Stimulated activated CD4-positive, alpha-beta T cell treated with anti-CD3 and anti-CD28 coated beads, Interleukin-15, amount 100 ng/mL, for 1 hour (primary cell): Measurements from ENCODE around the gene DTNA.
"Not testable (repeated sequence)": the region's sequence is repeated elsewhere in the genome, so short reads cannot be mapped to it uniquely, and the experiment has no call there.

Source experiments
- DNase-seq, 2 donors: peaks; one replicate each; pipeline ENCODE4 v3.0.0-alpha.2; 2020; ENCODE audit warnings: low read depth in 1 of 2, low spot score in 1 of 2

DTNA gene

DNA sequence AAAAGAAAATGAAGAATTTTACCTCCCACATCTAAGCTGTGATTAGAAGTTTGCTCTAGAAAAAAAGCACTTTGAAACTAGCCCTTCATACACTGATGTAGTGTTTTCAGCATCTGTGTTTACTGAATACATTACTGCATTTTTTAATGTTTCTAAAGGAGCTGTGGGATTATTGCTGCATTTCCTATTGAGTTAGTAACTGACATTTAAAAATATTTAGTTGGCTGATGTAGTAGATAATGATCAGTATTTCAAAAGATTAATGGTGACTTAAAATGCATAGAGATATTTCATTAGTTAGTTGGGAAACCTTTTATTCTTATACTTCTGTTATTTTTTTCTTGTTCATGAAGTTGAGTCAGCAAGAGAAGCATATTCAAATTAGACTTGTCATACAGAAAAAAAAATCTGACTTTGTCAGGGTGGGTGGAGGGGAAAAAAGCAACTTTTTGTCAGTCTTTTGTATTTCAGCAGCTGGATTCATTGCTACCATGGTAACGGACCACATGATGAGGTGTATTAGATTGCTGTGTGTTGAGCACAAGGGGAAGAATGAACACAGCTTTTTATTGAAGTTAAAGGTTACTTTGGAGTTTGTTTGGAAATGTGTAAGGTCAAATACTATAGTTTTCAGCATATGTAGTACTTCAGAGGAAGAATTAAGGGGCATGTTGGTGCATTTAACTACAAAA, at the start of gene DTNA:
TSS of gene DTNA (plus strand) at position 549 of the 692 bp plus-strand sequence. CDS start 45,679 bp downstream, outside the sequence.
- no peak for DNase-seq

DNA sequence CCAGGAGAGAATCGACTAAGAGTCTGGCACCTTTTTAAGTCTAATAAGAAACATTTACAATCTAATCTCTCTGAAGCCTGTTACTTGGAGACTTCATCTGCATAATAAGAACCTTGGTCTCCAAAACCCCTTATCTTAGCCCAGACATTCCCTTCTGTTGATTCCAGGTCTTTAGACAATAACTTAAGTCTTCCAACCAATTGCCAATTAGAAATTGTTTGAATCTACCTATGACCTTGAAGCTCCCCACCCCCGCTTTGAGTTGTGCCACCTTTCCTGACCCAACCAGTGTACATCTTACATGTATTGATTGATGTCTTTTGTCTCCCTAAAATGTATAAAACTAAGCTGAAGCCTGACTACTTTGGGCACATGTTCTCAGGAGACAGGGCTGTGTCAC, 49.5 kb upstream of the DTNA start:
- DNase-seq: no peak

DNA sequence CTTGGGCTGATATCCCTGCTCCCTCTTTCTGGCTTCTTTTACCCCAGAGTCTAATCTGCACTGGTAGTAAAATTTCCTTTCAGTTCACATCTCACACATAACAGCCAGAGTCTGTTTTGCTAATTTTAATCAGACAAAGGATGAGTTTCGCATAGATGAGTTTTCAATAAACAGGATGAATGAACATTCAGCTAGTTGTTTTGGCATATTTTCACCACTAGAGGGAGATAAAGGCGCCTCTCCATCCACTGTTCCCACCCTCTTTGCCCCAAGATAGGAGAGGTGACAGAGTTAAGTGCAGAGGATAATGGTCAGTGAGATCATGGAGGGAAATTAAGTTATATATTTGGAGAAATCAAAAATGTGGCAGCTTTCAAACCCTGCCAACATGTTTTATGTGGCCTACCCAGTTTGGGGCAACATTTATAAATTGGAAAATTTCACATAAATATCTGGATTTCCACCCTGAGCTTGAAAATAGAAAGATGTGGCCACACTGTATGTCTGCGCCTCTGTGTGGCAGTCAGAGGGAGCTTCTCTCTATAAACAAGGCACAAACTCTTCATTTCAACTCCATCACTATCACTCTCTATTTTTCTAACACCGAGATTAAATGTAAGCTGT, 48.5 kb upstream of the DTNA start:
- DNase-seq: no peak

DNA sequence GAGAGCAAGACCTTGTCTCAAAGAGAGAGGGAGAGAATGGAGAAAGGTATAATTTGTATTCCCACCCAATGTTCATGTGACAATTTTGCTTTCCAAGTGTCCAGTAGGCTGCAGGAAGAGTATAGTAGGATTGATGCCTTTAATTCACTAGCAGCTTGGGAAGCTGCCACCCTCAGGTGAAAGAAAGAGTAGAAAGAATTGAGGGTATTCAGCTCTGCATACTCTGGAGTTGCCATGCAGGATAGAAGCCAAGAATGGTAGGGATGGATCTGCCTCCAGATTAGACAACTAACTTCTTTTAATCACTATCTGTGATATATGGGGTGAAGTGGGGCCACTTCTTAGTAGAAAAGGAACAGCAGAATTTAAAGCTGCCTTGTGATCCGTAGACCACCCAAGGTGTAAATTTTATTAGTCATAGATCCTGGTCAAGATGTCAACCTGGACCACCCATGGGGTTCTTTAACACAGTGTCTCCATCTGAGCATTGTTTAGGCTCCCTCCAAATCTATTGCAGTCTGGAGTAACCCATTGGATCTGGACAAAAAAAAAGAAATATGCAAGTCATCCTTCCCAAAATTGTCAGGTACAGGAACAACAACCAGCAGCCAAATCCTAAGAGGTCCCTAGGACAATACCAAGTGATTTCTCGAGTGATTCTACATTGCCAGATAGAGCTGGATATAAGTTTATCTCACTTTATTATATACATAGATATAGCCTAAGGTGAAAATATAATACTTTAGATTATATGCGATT, 33.1 kb upstream of the DTNA start:
- no peak for DNase-seq

DNA sequence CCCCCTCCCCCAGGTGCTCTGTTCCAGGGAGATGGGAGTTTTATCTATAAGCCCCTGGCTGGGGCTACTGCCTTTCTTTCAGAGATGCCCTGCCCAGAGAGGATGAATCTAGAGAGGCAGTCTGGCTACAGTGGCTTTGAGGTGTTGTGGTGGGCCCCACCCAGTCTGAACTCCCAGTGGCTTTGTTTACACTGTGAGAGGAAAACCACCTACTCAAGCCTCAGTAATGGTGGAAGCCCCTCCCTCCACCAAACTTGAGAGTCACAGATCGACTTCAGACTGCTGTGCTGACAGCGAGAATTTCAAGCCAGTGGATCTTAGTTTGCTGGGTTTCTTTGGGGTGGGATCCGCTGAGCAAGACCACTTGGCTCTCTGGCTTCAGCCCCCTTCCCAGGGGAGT, 20.3 kb upstream of the DTNA start:
- not testable (repeated sequence) for DNase-seq

DNA sequence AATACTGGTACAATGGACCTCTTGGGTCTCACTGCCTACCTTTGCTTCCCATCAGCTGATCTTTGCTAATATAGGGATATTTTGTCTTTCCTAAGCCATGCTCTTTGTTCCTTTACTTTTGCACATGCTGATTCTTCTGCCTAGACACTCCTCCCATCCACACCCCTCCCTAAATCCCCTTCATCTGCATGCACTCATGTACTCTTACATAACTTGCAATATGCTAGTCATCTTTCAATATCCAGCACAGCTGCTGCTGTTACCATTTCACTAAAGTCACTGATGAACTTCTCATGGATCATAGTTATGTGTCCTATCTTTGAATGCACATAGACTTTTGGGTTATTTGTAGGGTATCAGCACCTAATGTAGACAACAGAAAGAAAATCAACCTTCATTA, 18.5 kb upstream of the DTNA start:
- DNase-seq: no peak

DNA sequence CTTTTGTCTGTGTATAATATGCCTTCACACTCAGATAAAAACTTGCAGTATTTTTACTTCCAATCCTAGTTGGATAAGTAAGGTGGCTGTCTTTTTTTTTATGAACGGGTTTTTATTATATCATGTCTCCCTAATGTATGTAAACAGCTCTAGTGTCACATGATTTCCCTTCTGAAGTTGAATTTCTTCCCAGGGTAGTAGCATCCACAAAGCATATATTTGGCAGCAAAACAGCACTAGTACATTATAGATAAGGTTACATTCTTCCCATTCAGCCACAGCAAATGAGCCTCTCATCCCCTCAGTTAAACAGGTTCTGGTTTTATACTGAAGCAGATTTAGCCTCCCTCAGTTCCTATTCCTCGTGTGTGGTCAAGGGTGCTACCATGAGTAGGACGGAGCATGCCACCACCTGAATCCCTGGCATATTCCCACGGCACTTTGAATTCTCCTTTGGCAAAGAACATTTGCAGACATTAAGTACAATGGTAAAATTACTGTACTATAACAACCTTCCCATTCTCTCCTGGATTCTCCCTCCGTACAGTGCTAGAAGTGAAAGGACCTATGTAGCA, 15.4 kb upstream of the DTNA start:
- no peak for DNase-seq

DNA sequence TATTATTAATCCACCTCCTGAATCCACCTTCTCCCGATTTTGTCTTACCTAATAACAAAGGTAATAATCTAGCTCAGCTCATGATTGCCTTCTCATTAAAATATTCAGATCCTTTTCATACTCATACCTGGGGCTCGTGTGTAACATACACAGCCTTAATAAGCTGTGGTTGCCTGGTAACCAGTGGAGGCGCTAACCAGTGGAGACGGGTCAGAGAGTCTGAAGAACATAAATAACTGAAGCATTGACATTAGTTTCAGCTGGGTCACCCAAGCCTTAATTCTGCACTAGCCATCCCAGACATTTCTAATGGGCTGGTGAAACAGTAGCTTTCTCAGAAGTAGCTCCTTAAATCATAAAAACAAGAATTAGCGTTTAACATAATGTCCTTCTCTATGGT, 14.8 kb upstream of the DTNA start:
- DNase-seq: no peak

DNA sequence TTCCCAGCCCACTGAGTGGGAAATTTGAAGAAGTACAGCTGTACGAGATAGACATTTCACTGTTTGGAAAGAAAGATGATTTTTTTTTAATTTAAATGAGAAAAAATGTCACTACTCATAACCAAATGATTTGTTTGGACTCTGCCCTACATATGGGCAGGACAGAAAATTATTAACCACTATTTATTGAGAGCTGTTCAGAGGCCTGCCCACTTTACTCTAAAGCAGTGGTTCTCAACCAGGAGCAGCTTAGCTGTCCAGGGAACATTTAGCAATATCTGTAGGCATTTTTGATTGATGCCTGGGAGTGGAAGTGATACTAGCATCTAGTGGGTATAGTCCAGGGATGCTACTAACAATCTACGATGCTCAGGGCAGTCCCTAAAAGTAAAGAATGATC, 13.4 kb upstream of the DTNA start:
- no peak for DNase-seq

DNA sequence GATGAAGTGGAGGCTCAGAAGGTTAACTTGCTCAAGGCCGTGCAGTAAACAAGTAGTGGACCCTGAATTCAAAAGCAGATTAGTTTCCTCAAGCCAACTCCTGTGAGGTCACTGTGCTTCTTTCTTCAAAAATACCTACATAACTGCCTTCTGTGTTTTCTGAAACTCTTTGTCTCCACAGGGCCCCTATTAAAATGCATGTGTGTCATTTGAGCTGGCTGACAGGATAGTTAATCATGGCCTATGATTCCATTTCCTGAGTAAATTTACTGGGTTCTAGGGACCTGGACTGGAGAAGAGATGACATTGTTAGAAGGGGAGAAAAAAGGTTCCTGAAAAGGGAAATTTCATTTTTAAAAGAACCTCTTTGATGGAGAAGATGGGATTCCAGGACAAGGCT, 12.9 kb upstream of the DTNA start:
- DNase-seq: no peak

DNA sequence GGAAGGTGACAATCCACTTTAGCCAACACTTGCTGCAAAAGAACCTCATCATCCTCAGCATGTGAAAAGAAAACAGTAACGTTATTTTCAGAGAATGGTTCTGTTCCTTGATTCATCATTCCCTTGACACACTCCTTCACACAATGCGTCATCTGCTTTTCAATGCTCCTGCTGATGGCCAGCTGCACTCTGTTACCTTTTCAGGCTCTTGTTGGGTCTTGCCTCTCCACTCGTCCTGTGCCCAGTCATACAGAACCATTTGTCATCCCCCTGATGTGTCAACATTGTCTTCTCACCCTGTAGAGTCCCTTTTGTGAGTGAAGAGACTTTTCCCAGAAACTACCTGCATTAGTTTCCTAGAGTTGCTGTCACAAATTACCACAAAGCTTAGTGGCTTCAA, 12.2 kb upstream of the DTNA start:
- DNase-seq: no peak

DNA sequence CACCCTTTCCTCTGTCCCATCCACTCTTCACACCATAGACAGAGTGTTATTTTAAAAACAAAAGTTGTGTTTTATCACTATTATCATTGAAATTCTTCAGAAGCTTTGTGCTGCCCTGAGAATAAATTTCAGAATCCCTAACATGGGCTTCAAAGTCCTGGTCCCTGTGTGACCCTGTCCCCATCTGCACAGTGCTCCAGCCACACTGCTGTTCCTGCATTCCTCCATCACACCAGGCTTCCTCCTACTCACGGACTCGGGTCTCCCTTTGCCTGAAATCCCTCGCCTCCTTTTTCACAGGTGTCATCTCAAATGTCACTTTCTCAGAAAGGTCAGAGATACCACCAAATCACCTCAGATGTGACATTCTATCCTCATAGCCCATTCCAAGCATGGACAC, 8.2 kb upstream of the DTNA start:
- no peak for DNase-seq

DNA sequence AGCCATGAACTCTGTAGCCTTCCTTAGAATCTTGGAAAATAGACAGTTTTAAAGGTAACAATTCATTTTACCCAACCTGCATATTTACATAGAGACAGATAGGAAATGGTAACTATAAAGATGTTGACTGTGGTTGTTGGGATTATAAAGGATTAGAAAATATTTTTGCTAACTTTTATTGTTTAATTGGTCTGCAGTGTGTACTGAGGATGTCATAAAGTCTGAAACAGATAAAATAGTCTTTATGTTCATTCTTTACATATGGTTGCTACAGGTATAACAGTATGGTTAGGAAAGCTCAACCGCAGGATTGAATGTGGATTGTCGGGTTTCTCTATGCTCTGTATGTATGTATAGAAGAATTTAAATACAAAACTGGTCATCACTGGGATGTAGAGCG, 7.3 kb upstream of the DTNA start:
- no peak for DNase-seq

DNA sequence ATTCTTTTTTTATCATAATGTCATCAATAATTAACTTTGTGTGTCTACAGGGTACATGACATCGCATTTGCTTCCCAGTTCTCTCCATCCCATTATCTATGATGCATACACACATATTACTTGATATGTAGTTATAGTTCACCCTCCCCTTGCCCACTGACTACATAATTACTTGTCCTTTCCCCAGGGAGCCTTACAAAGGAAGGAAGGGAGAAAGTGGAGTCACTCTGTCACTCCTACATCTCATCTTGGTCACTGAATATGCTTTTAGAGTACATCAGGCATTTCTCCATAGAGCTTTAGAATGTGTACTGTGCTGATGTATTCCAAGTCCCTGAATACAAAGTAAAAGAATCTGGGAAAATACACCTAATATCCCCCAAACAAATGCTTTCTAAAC, 6.0 kb upstream of the DTNA start:
- DNase-seq: no peak

DNA sequence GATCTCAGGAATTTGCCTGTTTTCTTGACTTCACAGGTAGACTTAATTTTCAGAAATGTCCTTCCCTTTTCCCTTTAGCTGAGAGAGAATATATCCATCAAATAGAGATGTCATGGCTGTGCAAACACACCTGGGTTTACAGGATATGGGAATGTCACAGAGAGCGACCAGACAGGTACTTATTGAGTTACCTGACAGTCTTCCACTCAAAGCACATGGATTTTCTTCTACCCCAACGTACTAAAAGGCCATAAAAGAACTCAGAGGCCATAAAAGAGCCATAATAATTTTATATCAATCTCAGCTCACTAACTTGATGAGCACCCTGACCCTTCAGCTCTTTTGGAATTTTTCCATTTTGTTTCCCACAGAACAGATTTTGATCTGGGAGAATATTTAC, 5.3 kb upstream of the DTNA start:
- DNase-seq: no peak

DNA sequence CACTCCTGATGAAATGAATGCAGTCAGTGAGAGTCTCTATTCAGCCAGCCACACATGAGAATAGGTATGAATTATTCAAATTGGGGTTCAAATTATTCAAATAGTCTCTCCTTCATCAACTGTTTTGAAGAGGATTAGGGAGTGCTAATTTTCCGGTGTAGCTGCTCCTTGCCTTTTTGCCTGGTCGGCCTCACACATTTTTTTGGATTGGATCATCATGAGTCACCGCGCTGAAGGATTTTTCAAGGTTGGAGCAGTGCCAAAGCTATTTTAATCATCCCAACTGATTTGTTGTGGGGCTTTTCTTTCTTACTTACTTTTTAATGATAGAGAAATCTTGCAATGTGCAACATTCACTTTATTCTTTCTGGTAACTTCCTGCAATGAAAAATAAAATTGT, 2.4 kb upstream of the DTNA start:
- DNase-seq: no peak

DNA sequence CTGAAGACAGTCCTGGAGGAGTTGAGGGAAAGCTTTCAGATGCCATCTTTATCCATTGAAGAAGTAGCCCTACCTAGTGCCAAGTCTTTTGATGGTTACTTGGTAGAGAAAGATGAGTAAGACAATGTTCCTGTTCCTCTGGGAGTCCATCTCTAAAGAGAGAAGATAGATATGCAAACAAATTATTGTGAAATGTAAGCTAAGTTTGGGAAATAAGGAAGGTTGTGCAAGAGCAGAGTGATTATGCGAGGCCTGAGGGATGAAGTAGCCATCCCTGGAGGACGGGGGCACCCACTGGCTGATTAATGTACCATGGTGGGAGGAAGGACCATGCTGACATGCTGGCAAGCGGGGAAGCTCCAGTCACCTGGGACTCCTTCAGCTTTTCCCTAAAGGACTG, 994 bp upstream of the DTNA start:
- DNase-seq: no peak

DNA sequence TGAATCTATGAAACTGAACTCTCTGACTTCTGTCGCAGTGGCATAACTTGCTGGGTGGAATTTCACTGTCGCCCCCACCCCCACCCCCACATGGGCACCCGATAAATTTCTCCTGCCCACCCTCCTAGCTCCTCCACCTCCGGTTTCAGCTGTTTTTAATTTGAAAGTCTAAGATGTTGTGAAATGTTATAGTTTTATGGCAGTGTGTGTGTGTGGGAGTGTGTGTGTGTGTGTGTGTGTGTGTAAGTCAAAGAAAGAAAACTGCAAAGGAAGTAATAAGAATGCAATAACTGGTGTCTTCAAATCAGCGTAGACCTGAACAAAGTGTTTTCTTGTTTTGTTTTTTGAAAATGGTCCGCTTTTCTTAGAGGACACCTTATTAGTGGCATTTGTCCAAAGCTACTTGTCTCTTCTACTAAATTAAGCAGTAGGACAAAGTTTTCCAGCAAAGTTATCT, 388 bp downstream of the DTNA start:
- DNase-seq: no peak

DNA sequence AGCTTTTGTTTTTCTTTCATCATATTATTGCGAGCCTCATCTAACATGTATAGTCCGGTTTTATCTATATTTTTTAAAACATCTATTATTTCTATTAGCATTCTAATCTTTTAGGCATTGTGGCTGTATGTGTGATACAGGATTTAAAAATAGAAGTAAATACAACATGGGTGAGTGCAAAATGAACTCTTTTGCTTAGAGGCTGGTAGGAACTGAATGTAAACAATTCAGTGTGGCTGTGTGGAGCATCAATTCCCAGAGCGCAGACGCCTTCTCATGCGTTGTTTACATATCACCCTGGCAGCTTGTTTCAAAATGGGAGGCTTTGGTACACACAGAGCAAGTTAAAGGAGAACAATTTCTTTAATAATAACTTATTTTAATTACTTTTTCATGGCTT, 836 bp downstream of the DTNA start:
- no peak for DNase-seq

DNA sequence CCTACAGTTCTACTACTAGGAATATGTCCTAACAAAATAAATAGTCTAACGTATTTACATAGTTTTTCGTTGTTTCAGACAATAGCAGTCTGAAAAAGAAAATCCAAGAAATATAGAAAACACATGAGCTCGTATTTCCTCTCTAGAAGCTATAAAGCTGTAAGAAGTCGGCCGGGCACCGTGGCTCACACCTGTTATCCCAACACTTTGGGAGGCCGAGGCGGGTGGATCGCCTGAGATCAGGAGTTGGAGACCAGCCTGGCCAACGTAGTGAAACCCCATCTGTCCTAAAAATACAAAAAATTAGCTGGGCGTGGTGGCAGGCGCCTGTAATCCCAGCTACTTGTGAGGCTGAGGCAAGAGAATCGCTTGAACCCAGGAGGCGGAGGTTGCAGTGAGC, 6.0 kb downstream of the DTNA start:
- not testable (repeated sequence) for DNase-seq

DNA sequence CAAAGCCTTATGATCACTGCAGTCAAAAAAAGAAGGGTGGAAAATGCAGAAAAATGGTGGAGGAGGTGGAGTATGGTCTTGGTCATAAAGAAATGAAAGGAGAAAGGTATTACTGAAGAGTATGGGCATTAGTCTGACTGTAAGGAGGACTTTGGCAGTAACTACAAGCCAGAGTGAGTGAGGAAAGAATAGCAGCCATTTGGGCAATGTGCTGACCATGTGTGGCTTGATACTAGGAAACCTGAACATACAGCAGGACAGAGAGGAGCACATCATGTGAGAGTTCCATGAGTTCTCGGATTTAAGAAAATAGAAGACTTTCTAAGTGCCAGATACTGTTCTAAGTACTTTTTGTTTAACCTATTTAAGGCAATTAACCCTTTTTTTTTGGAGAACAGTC, 8.5 kb downstream of the DTNA start:
- DNase-seq: no peak

DNA sequence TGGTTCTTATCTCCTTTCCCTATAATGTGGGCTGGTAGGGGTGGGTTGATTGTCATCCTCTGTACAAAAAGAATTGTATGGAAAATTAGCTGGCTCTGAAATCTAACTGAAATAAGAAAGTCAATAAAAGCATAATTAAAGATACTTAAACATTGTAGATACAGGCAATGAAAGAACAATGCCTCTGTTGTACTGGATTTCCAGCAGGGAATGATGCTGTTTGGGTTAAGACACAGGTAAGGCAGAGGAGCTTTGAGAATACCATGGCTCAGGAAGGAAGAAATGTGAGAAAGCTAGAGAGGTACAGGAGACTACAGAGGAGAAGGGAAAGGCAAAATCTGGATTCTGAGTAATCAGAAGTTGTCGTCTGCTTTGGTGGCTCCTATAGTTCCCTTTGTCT, 10.1 kb downstream of the DTNA start:
- DNase-seq: no peak
